Skin epidermis (tissue), 12 donors: Measurements from ENCODE around the gene TM9SF4.
"Not testable (repeated sequence)": the region's sequence is repeated elsewhere in the genome, so short reads cannot be mapped to it uniquely, and the experiment has no call there.

Experiments
- H3K27ac ChIP-seq, 21 experiments: fragments of 200-600 bp; sonication (generic) in 11 of 21; one replicate each; pipeline ENCODE4 v1.5.0; 2020; ENCODE audit warnings: mild to moderate bottlenecking in 3 of 21, inconsistent platforms in 2 of 21, moderate library complexity in 2 of 21
- H3K4me3 ChIP-seq, 7 experiments: fragments of 200-600 bp; sonication (generic) in 2 of 7; one replicate each; pipeline ENCODE4 v1.5.0; 2020; ENCODE audit warnings: inconsistent platforms in 2 of 7, mild to moderate bottlenecking in 2 of 7, moderate library complexity in 1 of 7

The TM9SF4 gene

GRCh38 chr20:32087070-32087469, 22.4 kb upstream of the TM9SF4 start:
- Histone ChIP-seq H3K27ac (no peak overlapping the region), H3K4me3 (no peak overlapping the region)

GRCh38 chr20:32088759-32089158, 20.8 kb upstream of the TM9SF4 start:
- no peak overlapping the region for H3K4me3 ChIP-seq
- H3K27ac ChIP-seq: no peak overlapping the region

GRCh38 chr20:32089637-32090362, 19.7 kb upstream of the TM9SF4 start:
- no peak overlapping the region for H3K4me3 ChIP-seq
- H3K27ac ChIP-seq: no peak overlapping the region

- Histone ChIP-seq H3K4me3 (no peak overlapping the region), H3K27ac (no peak overlapping the region)
Observed at GRCh38 chr20:32091888-32092346, 17.6 kb upstream of the TM9SF4 start.

- H3K4me3 ChIP-seq: no peak overlapping the region
- H3K27ac ChIP-seq: no peak overlapping the region
Observed at GRCh38 chr20:32098786-32099185, 10.7 kb upstream of the TM9SF4 start.

GRCh38 chr20:32108814-32109391, 611 bp upstream of the TM9SF4 start:
- H3K27ac ChIP-seq: peak overlapping the region in 18 of 21 experiments; percentile 95 to 100 (median 99)
- peak overlapping the region in 6 of 7 experiments; percentile 80 to 95 (median 88) for H3K4me3 ChIP-seq

- peak overlapping the region; percentile 87 to 100 (median 99) for H3K27ac ChIP-seq
- peak overlapping the region; percentile 80 to 95 (median 87) for H3K4me3 ChIP-seq
Observed at GRCh38 chr20:32110173-32110704, 725 bp downstream of the TM9SF4 start.

- peak overlapping the region in 12 of 21 experiments; percentile 23 to 100 (median 99) for H3K27ac ChIP-seq
- H3K4me3 ChIP-seq: peak overlapping the region; percentile 80 to 95 (median 87)
Observed at GRCh38 chr20:32110727-32111126, 1.2 kb downstream of the TM9SF4 start.

- Histone ChIP-seq H3K4me3 (peak overlapping the region in 1 of 7 experiments; percentile 95), H3K27ac (peak overlapping the region in 5 of 21 experiments; percentile 19 to 100 (median 99))
Observed at GRCh38 chr20:32111156-32111686, 1.7 kb downstream of the TM9SF4 start.

GRCh38 chr20:32111753-32112152, 2.2 kb downstream of the TM9SF4 start:
- H3K4me3 ChIP-seq: no peak overlapping the region
- H3K27ac ChIP-seq: peak overlapping the region in 4 of 21 experiments; percentile 19 to 63 (median 34)

- Histone ChIP-seq H3K4me3 (no peak overlapping the region), H3K27ac (peak overlapping the region in 7 of 21 experiments; percentile 4 to 63 (median 32))
Observed at GRCh38 chr20:32112841-32113240, 3.3 kb downstream of the TM9SF4 start.

GRCh38 chr20:32113591-32114260, 4.2 kb downstream of the TM9SF4 start:
- Histone ChIP-seq H3K27ac (peak overlapping the region in 3 of 21 experiments; percentile 16 to 37 (median 26)), H3K4me3 (no peak overlapping the region)

GRCh38 chr20:32114305-32114960, 4.9 kb downstream of the TM9SF4 start:
- Histone ChIP-seq H3K27ac (peak overlapping the region in 1 of 21 experiments; percentile 14), H3K4me3 (no peak overlapping the region)

- no peak overlapping the region for H3K4me3 ChIP-seq
- peak overlapping the region in 1 of 21 experiments; percentile 14 for H3K27ac ChIP-seq
Observed at GRCh38 chr20:32115211-32115767, 5.8 kb downstream of the TM9SF4 start.

GRCh38 chr20:32116079-32116521, 6.6 kb downstream of the TM9SF4 start:
- no peak overlapping the region for H3K27ac ChIP-seq
- no peak overlapping the region for H3K4me3 ChIP-seq

GRCh38 chr20:32116796-32117195, 7.3 kb downstream of the TM9SF4 start:
- not testable (repeated sequence) for H3K4me3 ChIP-seq, H3K27ac ChIP-seq

- not testable (repeated sequence) for H3K27ac ChIP-seq, H3K4me3 ChIP-seq
Observed at GRCh38 chr20:32118427-32118826, 8.9 kb downstream of the TM9SF4 start.

GRCh38 chr20:32119734-32120133, 10.2 kb downstream of the TM9SF4 start:
- Histone ChIP-seq H3K4me3 (no peak overlapping the region), H3K27ac (no peak overlapping the region)

GRCh38 chr20:32121908-32122307, 12.4 kb downstream of the TM9SF4 start:
- H3K4me3 ChIP-seq, H3K27ac ChIP-seq: not testable (repeated sequence)
